Smooth muscle cell (in vitro differentiated cells): ENCODE data around the gene EXOSC2. TPM values are rescaled to one million over a fixed set of nuclear protein-coding genes. Genes with fewer than 3 reads are reported as not detected.

ENCODE experiments used
- DNase-seq: peaks from one replicate; lab custom pipeline; 2025; ENCODE audit not compliant: unreplicated experiment; lab: John Stamatoyannopoulos, UW
- H2AFZ ChIP-seq: fragments of 200-600 bp; sonication (generic); 2 replicates; pipeline ENCODE4 v1.6.0; 2016; ENCODE audit warnings: antibody characterized with exemption, low read depth, mild to moderate bottlenecking
- H3F3A ChIP-seq: fragments of 200-600 bp; sonication (generic); 2 replicates; pipeline ENCODE4 v1.6.0; 2017; ENCODE audit warnings: antibody characterized with exemption, low read depth
- H3K27ac ChIP-seq: fragments of 200-600 bp; sonication (generic); 2 replicates; pipeline ENCODE4 v1.5.1; 2016; ENCODE audit warnings: low read depth, mild to moderate bottlenecking
- H3K27me3 ChIP-seq: fragments of 200-600 bp; sonication (generic); 2 replicates; pipeline ENCODE4 v1.6.1; 2016; ENCODE audit warnings: low read depth, mild to moderate bottlenecking
- H3K36me3 ChIP-seq: fragments of 200-600 bp; sonication (generic); 2 replicates; pipeline ENCODE4 v1.5.1; 2016; ENCODE audit warnings: low read depth
- H3K4me1 ChIP-seq: fragments of 200-600 bp; sonication (generic); 2 replicates; pipeline ENCODE4 v1.5.1; 2016; ENCODE audit warnings: low read depth
- H3K4me2 ChIP-seq: fragments of 200-600 bp; sonication (generic); 2 replicates; pipeline ENCODE4 v1.6.0; 2016; ENCODE audit warnings: mild to moderate bottlenecking
- H3K4me3 ChIP-seq: fragments of 200-600 bp; sonication (generic); 2 replicates; pipeline ENCODE4 v1.5.1; 2016; ENCODE audit warnings: mild to moderate bottlenecking
- H3K79me2 ChIP-seq: fragments of 200-600 bp; sonication (generic); 2 replicates; pipeline ENCODE4 v1.6.0; 2016; ENCODE audit warnings: low read depth, mild to moderate bottlenecking
- H3K9ac ChIP-seq: fragments of 200-600 bp; sonication (generic); 2 replicates; pipeline ENCODE4 v1.6.0; 2016; ENCODE audit warnings: low read depth
- H3K9me3 ChIP-seq: fragments of 200-600 bp; sonication (generic); replicated peaks from 2 replicates; pipeline ENCODE4 v1.5.1; 2016; ENCODE audit warnings: low read depth
- H4K20me1 ChIP-seq: fragments of 200-600 bp; sonication (generic); 2 replicates; pipeline ENCODE4 v1.6.0; 2016; ENCODE audit warnings: low read depth
- CTCF ChIP-seq: fragments of 200-600 bp; sonication (generic); IDR thresholded peaks from 2 replicates; pipeline ENCODE4 v1.5.1; 2017; ENCODE audit warnings: borderline replicate concordance, mild to moderate bottlenecking, antibody characterized with exemption; ENCODE audit not compliant: insufficient read depth, poor library complexity, severe bottlenecking
- WGBS: methylation state at CpG from one replicate; pipeline ENCODE4 v1.1.7; 2016; ENCODE audit warnings: low lambda C conversion rate; 5-methylcytosine and 5-hydroxymethylcytosine counted together
- polyA plus RNA-seq: library from polyadenylated mRNA; unstranded; fragments of >200 nt; fragmentation: Nextera tagmentation; extraction: Ambion mirVana; gene quantifications from 2 replicates; pipeline ENCODE4 v1.2.1, GENCODE V29; 2016
- total RNA-seq: library from RNA; depleted of rRNA; stranded (reverse); fragments of >200 nt; gene quantifications from 2 replicates; pipeline ENCODE4 v1.2.3, GENCODE V29; 2014

The EXOSC2 gene
- total and polyA plus RNA-seq, 2 experiments from 2014 or later: 14.7 to 15.8 TPM

DNA sequence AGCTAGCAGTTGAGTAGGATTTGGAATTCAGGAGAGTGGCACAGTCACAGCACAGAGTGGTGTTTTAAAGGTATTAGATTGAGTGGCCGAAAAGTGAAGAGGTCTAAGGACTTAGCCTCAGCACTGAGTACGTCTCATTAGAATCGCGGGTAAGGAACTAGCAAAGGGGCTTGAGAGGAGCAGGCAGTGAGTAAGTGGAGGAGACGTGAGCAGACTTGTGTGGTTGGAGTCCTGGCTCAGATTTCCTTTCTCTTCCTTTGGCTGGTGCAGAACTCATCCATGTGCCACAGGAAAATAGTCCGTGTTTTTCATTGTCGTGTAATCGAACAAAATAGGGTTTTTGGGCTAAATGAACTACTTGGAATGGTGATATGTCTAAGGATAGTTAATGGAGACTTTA lies 3.4 kb downstream of the EXOSC2 start:
- Histone ChIP-seq H3K4me3 (no peak overlapping the region), H3K27ac (no peak overlapping the region), H3K9me3 (no peaks in the 10 kb centered on the region), H3K4me2 (no peak overlapping the region), H2AFZ (no peak overlapping the region), H3K9ac (no peak overlapping the region), H3F3A (peaks cover 9% of the 10 kb centered on the region), H3K4me1 (peaks cover 10% of the 10 kb centered on the region), H3K79me2 (peaks cover 18% of the 10 kb centered on the region), H4K20me1 (peaks cover 14% of the 10 kb centered on the region), H3K27me3 (no peaks in the 10 kb centered on the region), H3K36me3 (no peaks in the 10 kb centered on the region)
- no peak for DNase-seq
- 93% methylated on average over 8 of the region's 8 CpGs for WGBS
- no peak for TF ChIP-seq CTCF

DNA sequence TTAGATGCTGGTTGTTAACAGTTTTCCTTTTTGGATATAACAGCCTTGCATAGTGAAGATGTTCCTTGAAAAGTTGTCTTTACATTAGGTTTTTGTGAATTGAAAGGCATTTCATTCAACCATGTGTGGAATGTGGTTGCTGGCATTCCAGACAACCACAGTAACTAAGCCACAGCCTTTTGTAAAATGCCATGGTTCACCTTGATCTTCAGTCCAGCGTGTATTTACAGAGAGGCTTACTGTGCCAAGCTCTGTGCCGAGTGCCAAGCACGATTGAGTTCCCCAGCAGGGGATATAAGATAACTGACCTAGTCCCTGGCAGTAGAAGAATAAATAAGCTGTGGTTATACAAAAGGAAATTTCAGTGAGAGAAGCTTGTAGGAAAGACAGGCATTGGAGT lies 4.9 kb downstream of the EXOSC2 start:
- WGBS: 70% methylated on average over 3 of the region's 3 CpGs
- H3K4me2 ChIP-seq: no peak overlapping the region

GRCh38 chr9:130699047-130699446 lies 5.5 kb downstream of the EXOSC2 start:
- H3K79me2 ChIP-seq: peaks cover 14% of the 10 kb centered on the region

More for the DNA sequence above, 4.9 kb downstream of the EXOSC2 start:
- H3K27ac ChIP-seq: no peak overlapping the region
- no peak for TF ChIP-seq CTCF
- no peak for DNase-seq
- peaks cover 14% of the 10 kb centered on the region for H4K20me1 ChIP-seq
- H2AFZ ChIP-seq: no peak overlapping the region
- no peaks in the 10 kb centered on the region for H3F3A ChIP-seq
- H3K4me1 ChIP-seq: no peaks in the 10 kb centered on the region
- no peaks in the 10 kb centered on the region for H3K9me3 ChIP-seq
- H3K36me3 ChIP-seq: peaks cover 2% of the 10 kb centered on the region
- no peak overlapping the region for H3K9ac ChIP-seq
- H3K27me3 ChIP-seq: no peaks in the 10 kb centered on the region
- H3K79me2 ChIP-seq: peaks cover 18% of the 10 kb centered on the region
- H3K4me3 ChIP-seq: no peak overlapping the region

More at GRCh38 chr9:130699047-130699446, 5.5 kb downstream of the EXOSC2 start:
- DNase-seq: no peak
- Histone ChIP-seq H4K20me1 (peaks cover 14% of the 10 kb centered on the region), H3K27ac (no peak overlapping the region), H3K4me2 (no peak overlapping the region), H3K9me3 (no peaks in the 10 kb centered on the region), H3K4me1 (no peaks in the 10 kb centered on the region), H3K36me3 (peaks cover 3% of the 10 kb centered on the region), H3F3A (no peaks in the 10 kb centered on the region), H2AFZ (no peak overlapping the region), H3K9ac (no peak overlapping the region), H3K4me3 (no peak overlapping the region), H3K27me3 (no peaks in the 10 kb centered on the region)
- no peak for TF ChIP-seq CTCF
- WGBS: 94% methylated on average over 2 of the region's 2 CpGs
